Measurements from ENCODE around the gene CD6.

GRCh38 chr11:61020551-61021235 is 49.2 kb downstream of the CD6 start:
- TF ChIP-seq POLR2A (IDR thresholded peaks at IDR 0.05; ENCODE audit: low read depth, low read length) (no peak), GATA2 (IDR thresholded peaks at IDR 0.05; ENCODE audit: insufficient read depth, insufficient read length, low read depth, low read length) (no peak), EZH2 (IDR thresholded peaks at IDR 0.05; ENCODE audit: borderline replicate concordance, low read depth, low read length, severe bottlenecking) (no peak), MAX (IDR thresholded peaks at IDR 0.05; ENCODE audit: insufficient read depth, insufficient read length) (no peak), POLR2AphosphoS5 (IDR thresholded peaks at IDR 0.05; ENCODE audit: insufficient read depth, low read depth, low read length) (no peak), FOS (IDR thresholded peaks at IDR 0.05; ENCODE audit: borderline replicate concordance, insufficient read depth, low read length) (no peak)
- TF ChIP-seq, protein P1, sequence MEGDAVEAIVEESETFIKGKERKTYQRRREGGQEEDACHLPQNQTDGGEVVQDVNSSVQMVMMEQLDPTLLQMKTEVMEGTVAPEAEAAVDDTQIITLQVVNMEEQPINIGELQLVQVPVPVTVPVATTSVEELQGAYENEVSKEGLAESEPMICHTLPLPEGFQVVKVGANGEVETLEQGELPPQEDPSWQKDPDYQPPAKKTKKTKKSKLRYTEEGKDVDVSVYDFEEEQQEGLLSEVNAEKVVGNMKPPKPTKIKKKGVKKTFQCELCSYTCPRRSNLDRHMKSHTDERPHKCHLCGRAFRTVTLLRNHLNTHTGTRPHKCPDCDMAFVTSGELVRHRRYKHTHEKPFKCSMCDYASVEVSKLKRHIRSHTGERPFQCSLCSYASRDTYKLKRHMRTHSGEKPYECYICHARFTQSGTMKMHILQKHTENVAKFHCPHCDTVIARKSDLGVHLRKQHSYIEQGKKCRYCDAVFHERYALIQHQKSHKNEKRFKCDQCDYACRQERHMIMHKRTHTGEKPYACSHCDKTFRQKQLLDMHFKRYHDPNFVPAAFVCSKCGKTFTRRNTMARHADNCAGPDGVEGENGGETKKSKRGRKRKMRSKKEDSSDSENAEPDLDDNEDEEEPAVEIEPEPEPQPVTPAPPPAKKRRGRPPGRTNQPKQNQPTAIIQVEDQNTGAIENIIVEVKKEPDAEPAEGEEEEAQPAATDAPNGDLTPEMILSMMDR (IDR thresholded peaks at IDR 0.05; ENCODE audit: extremely low read depth in 1 of 2, insufficient read depth in 1 of 2, low read depth in 1 of 2, low read length in 2 of 2) = no peak
